HCT116 (cell line): ENCODE data around the gene ALG2. TPM values are rescaled to one million over a fixed set of nuclear protein-coding genes. Genes with fewer than 3 reads are reported as not detected.

Source experiments
- ATAC-seq: fragments of 200-7000 bp; cut with Tn5 transposase; 2 replicates; pipeline ENCODE4 v1.9.1; 2020; ENCODE audit warnings: mild to moderate bottlenecking, moderate library complexity
- Bru-seq: library from RNA; stranded (reverse); fragments of 400-500 nt; gene quantifications from one replicate; lab custom pipeline; 2021; lab: Mats Ljungman, UMichigan
- BruChase-seq, 2 experiments: library from RNA; stranded (reverse); fragments of 400-500 nt; gene quantifications; one replicate each; lab custom pipeline; 2021; lab: Mats Ljungman, UMichigan
- BruUV-seq: library from RNA; stranded (reverse); fragments of 400-500 nt; replicated peaks from 2 replicates; lab custom pipeline; 2021; lab: Mats Ljungman, UMichigan
- CTCF ChIA-PET: fragments of 300-600 bp; sonication (Branson Sonifier 250); formaldehyde crosslinking; loops from one replicate; lab custom pipeline; 2021; ENCODE audit warnings: antibody characterized with exemption; lab: Charles Lee
- POLR2A ChIA-PET: fragments of 300-600, 350-600 bp; sonication (Branson Sonifier 250); formaldehyde crosslinking; loops from one replicate; lab custom pipeline; 2021; ENCODE audit warnings: antibody characterized with exemption; lab: Charles Lee
- RAD21 ChIA-PET, 2 experiments: fragments of 300-600 bp; sonication (Branson Sonifier 250); formaldehyde crosslinking; loops; one replicate each; lab custom pipeline; 2023; ENCODE audit warnings: low total read pairs in 2 of 2; ENCODE audit not compliant: uncharacterized antibody in 2 of 2, unreplicated experiment in 2 of 2, low non-redundant PET in 1 of 2; lab: Charles Lee
- DNase-seq: peaks from one replicate; pipeline ENCODE4 v3.0.0-alpha.2; 2010; ENCODE audit warnings: low read depth, low spot score
- H2AFZ ChIP-seq: fragments of 200-600 bp; shearing (Covaris generic), sonication (generic); 2 replicates; pipeline ENCODE4 v1.6.1; 2017; ENCODE audit warnings: low read depth, mixed run types, mixed read lengths, antibody characterized with exemption, low read length; ENCODE audit not compliant: poor library complexity, severe bottlenecking
- H3K27ac ChIP-seq: 2 replicates; pipeline ENCODE4 v1.5.1; 2012; ENCODE audit warnings: low read depth, low read length
- H3K27me3 ChIP-seq: fragments of 200-600 bp; sonication (generic); 2 replicates; pipeline ENCODE4 v1.6.1; 2016; ENCODE audit warnings: mixed run types, low read length, mixed read lengths; ENCODE audit not compliant: insufficient read depth
- H3K36me3 ChIP-seq, 2 experiments: fragments of 200-500 bp in 1 of 2; fragments of 200-600 bp in 1 of 2; sonication (Bioruptor generic) in 1 of 2; sonication (generic) in 1 of 2; 2 replicates each; pipeline versions ENCODE4 v1.5.1 to v1.6.1; 2014 to 2016; ENCODE audit warnings: low read length in 2 of 2, inconsistent platforms in 1 of 2, mixed read lengths in 1 of 2, mixed run types in 1 of 2; ENCODE audit not compliant: insufficient read depth in 2 of 2, control insufficient read depth in 1 of 2
- H3K4me1 ChIP-seq, 2 experiments: fragments of 200-600 bp in 1 of 2; sonication (generic) in 1 of 2; 2 replicates each; pipeline versions ENCODE4 v1.5.1 to v1.6.1; 2012 to 2017; ENCODE audit warnings: low read length in 2 of 2, inconsistent platforms in 1 of 2, mild to moderate bottlenecking in 1 of 2, mixed read lengths in 1 of 2, mixed run types in 1 of 2, moderate library complexity in 1 of 2; ENCODE audit not compliant: insufficient read depth in 2 of 2, control insufficient read depth in 1 of 2
- H3K4me2 ChIP-seq: fragments of 200-600 bp; sonication (generic); 2 replicates; pipeline ENCODE4 v1.6.1; 2017; ENCODE audit warnings: mixed run types, low read length, mixed read lengths
- H3K4me3 ChIP-seq, 2 experiments: fragments of 200-600 bp in 1 of 2; sonication (generic) in 1 of 2; replicated peaks in 1 of 2; 2 replicates each; pipeline ENCODE4 v1.5.1; 2011 to 2016; ENCODE audit warnings: low read length in 2 of 2, control low read depth in 1 of 2, low read depth in 1 of 2, mild to moderate bottlenecking in 1 of 2, mixed read lengths in 1 of 2, mixed run types in 1 of 2
- H3K79me2 ChIP-seq: fragments of 200-600 bp; sonication (generic); 2 replicates; pipeline ENCODE4 v1.6.1; 2017; ENCODE audit warnings: mild to moderate bottlenecking, mixed run types, low read length, moderate library complexity, mixed read lengths; ENCODE audit not compliant: insufficient read depth
- H3K9ac ChIP-seq: fragments of 200-600 bp; sonication (generic); 2 replicates; pipeline ENCODE4 v1.6.1; 2016; ENCODE audit warnings: low read length, mixed read lengths
- H3K9me2 ChIP-seq: fragments of 200-600 bp; sonication (generic), shearing (Covaris generic); 2 replicates; pipeline ENCODE4 v1.6.1; 2017; ENCODE audit warnings: mixed run types, mild to moderate bottlenecking, moderate library complexity; ENCODE audit not compliant: insufficient read depth
- H3K9me3 ChIP-seq, 2 experiments: fragments of 200-500 bp in 1 of 2; fragments of 200-600 bp in 1 of 2; sonication (Bioruptor generic) in 1 of 2; sonication (generic) in 1 of 2; 2 replicates each; pipeline ENCODE4 v1.6.1; 2014 to 2017; ENCODE audit warnings: low read length in 2 of 2, mixed read lengths in 2 of 2, inconsistent platforms in 1 of 2, low read depth in 1 of 2, mild to moderate bottlenecking in 1 of 2, mixed run types in 1 of 2, moderate library complexity in 1 of 2; ENCODE audit not compliant: control insufficient read depth in 1 of 2, insufficient read depth in 1 of 2
- H4K20me1 ChIP-seq: fragments of 200-600 bp; sonication (generic), shearing (Covaris generic); 2 replicates; pipeline ENCODE4 v1.6.1; 2017; ENCODE audit warnings: mixed run types, mild to moderate bottlenecking, moderate library complexity; ENCODE audit not compliant: insufficient read depth
- ATF3 ChIP-seq: IDR thresholded peaks from 2 replicates; pipeline ENCODE4 v1.6.1; 2012
- CTCF ChIP-seq, 3 experiments: fragments of 200-600 bp in 1 of 3; sonication (generic) in 1 of 3; IDR thresholded peaks in 2 of 3; conservative IDR thresholded peaks in 1 of 3; 2 replicates each; pipeline ENCODE4 v1.5.1; 2012 to 2017; ENCODE audit warnings: low read depth in 2 of 3, low read length in 2 of 3, antibody characterized with exemption in 1 of 3, borderline replicate concordance in 1 of 3, control low read depth in 1 of 3, mild to moderate bottlenecking in 1 of 3, mixed read lengths in 1 of 3, mixed run types in 1 of 3, moderate library complexity in 1 of 3; ENCODE audit not compliant: insufficient read depth in 1 of 3
- EGR1 ChIP-seq: IDR thresholded peaks from 2 replicates; pipeline ENCODE4 v1.6.1; 2012; ENCODE audit warnings: low read depth
- ELF1 ChIP-seq: IDR thresholded peaks from 2 replicates; pipeline ENCODE4 v1.6.1; 2012; ENCODE audit warnings: low read depth, borderline replicate concordance
- EZH2 ChIP-seq: fragments of 200-600 bp; sonication (generic); IDR thresholded peaks from 2 replicates; pipeline ENCODE4 v1.6.1; 2017; ENCODE audit warnings: antibody characterized with exemption, mixed run types
- FOSL1 ChIP-seq: IDR thresholded peaks from 2 replicates; pipeline ENCODE4 v1.6.1; 2012; ENCODE audit warnings: low read depth
- JUND ChIP-seq: IDR thresholded peaks from 2 replicates; pipeline ENCODE4 v1.6.1; 2012
- POLR2AphosphoS5 ChIP-seq: IDR thresholded peaks from 2 replicates; pipeline ENCODE4 v1.6.1; 2011; ENCODE audit warnings: mild to moderate bottlenecking, low read depth, low read length, moderate library complexity
- RAD21 ChIP-seq: IDR thresholded peaks from 2 replicates; pipeline ENCODE4 v1.6.1; 2012; ENCODE audit warnings: low read depth, mild to moderate bottlenecking
- REST ChIP-seq: IDR thresholded peaks from 2 replicates; pipeline ENCODE4 v1.6.1; 2012; ENCODE audit warnings: low read depth
- SIN3A ChIP-seq: IDR thresholded peaks from 2 replicates; pipeline ENCODE4 v1.6.1; 2012; ENCODE audit warnings: low read depth
- SP1 ChIP-seq: IDR thresholded peaks from 2 replicates; pipeline ENCODE4 v1.6.1; 2012; ENCODE audit warnings: low read depth
- SRF ChIP-seq: IDR thresholded peaks from 2 replicates; pipeline ENCODE4 v1.6.1; 2012; ENCODE audit warnings: low read depth
- TCF7L2 ChIP-seq: IDR thresholded peaks from 2 replicates; pipeline ENCODE4 v1.7.0; 2011; ENCODE audit warnings: borderline replicate concordance, inconsistent platforms; ENCODE audit not compliant: insufficient read depth, insufficient read length; ENCODE audit errors: extremely low read depth
- YY1 ChIP-seq: IDR thresholded peaks from 2 replicates; pipeline ENCODE4 v1.6.1; 2011; ENCODE audit warnings: low read length, low read depth, moderate library complexity, mild to moderate bottlenecking; ENCODE audit not compliant: insufficient replicate concordance; ENCODE audit errors: extremely low read depth
- ZNF274 ChIP-seq: fragments of 200-500 bp; sonication (Bioruptor generic); IDR thresholded peaks from 2 replicates; pipeline ENCODE4 v1.6.1; 2014; ENCODE audit warnings: mild to moderate bottlenecking, low read depth, low read length, inconsistent platforms
- intact Hi-C: fragments of 100-400 bp; cut with micrococcal nuclease; formaldehyde crosslinking; loops from 2 replicates; pipeline ENCODE4 v1.10.0; 2022
- long read RNA-seq: library from polyadenylated mRNA; unstranded; transcript quantifications from one replicate; pipeline ENCODE4 v2.0.0, GENCODE V29; 2021; ENCODE audit not compliant: unreplicated experiment
- polyA plus RNA-seq: library from polyadenylated mRNA; unstranded; fragments of >200 nt; gene quantifications from 2 replicates; pipeline ENCODE4 v1.2.1, GENCODE V29; 2012; ENCODE audit warnings: missing spikeins
- total RNA-seq: library from RNA; stranded (reverse); gene quantifications from one replicate; pipeline ENCODE4 v1.2.1, GENCODE V29; 2021; ENCODE audit not compliant: unreplicated experiment

Gene ALG2
- total RNA-seq: 27.9 TPM
- 21.6 and 26.0 TPM in 2 replicates for polyA plus RNA-seq
- percentile 97 among the genes with signal in this experiment for Bru-seq, nascent RNA
- percentile 86 among the genes with signal in this experiment for BruChase-seq, experiment 1, labeled RNA remaining after a 6-hour chase
- BruChase-seq, experiment 2, labeled RNA remaining after a 2-hour chase: percentile 97 among the genes with signal in this experiment
- long read RNA-seq, transcript ALG2-201 (3 exons, 2,966 nt): minor isoform, 14 of 72 reads
- long read RNA-seq, transcript ALG2-203 (2 exons, 1,880 nt): major isoform, 41 of 72 reads
- long read RNA-seq, partial matches to known transcripts: 0 of 72 reads
- long read RNA-seq, other reads (novel, unspliced or antisense): 16 of 72 reads

GRCh38 chr9:99221621-99222415 lies at the start of gene ALG2, which contains the start of gene SEC61B:
TSS of gene ALG2 (minus strand) at chr9:99221942. CDS start at chr9:99221894, 48 bp downstream.
TSS of gene SEC61B (plus strand) at chr9:99222282. CDS start at chr9:99222364, 82 bp downstream.
- Histone ChIP-seq H4K20me1 (no peaks in the 10 kb centered on the region; the same call in 1 of the 2 replicates), H3K4me1 (peaks cover 6 to 20% of the 10 kb centered on the region in 2 experiments; a peak in 3 of 4 replicates), H3K9me2 (no peaks in the 10 kb centered on the region), H3K79me2 (peaks cover 97% of the 10 kb centered on the region), H3K9ac (peak within 1 kb of the TSS; percentile 92), H3K4me3 (peak within 1 kb of the TSS; percentile 72 to 95), H3K9me3 (no peaks in the 10 kb centered on the region), H3K4me2 (peak within 1 kb of the TSS; percentile 89), H3K27ac (peak within 1 kb of the TSS; percentile 83), H2AFZ (no peak within 1 kb of the TSS), H3K27me3 (no peaks in the 10 kb centered on the region), H3K36me3 (peaks cover 8 to 13% of the 10 kb centered on the region in 2 experiments; a peak in 3 of 4 replicates)
- BruUV-seq: no TSS peak
- ATAC-seq (peak; percentile 94), DNase-seq (peak; percentile 88)
- RAD21 ChIA-PET: interaction anchor here in 1 of 2 experiments (1.5 kb wide), 1 partner anchor 374 kb away, joined by 3 read pairs; no protein-coding TSS in a partner anchor
- POLR2A ChIA-PET: interaction anchor here (0.6 to 1.6 kb wide), 5 partner anchors 10 to 47 kb away, joined by 3 to 7 read pairs (median 4); no protein-coding TSS in a partner anchor
- CTCF ChIA-PET: interaction anchor here (1.0 kb wide), 1 partner anchor 59 kb away, joined by 3 read pairs; no protein-coding TSS in a partner anchor
- intact Hi-C loops: no loop called here
- TF ChIP-seq SP1: peak; percentile 89
- no peak for TF ChIP-seq CTCF (IDR thresholded peaks at IDR 0.05 in 2 of 3, conservative IDR thresholded peaks at IDR 0.05 in 1 of 3; ENCODE audit: borderline replicate concordance in 1 of 3, insufficient read depth in 1 of 3, low read depth in 2 of 3, low read length in 2 of 3)
- TF ChIP-seq SRF: no peak
- TF ChIP-seq RAD21: no peak
- TF ChIP-seq TCF7L2: no peak
- TF ChIP-seq EZH2: no peak
- no peak for TF ChIP-seq JUND
- TF ChIP-seq FOSL1: no peak
- TF ChIP-seq SIN3A: peak; percentile 96
- TF ChIP-seq ATF3: no peak
- TF ChIP-seq YY1: peak; percentile 83
- no peak for TF ChIP-seq REST
- no peak for TF ChIP-seq ELF1
- peak; percentile 98 for TF ChIP-seq POLR2AphosphoS5
- no peak for TF ChIP-seq ZNF274
- TF ChIP-seq EGR1: peak; percentile 75
